ENCODE measurements around the gene RTL10.

The RTL10 gene

GRCh38 chr22:19888131-19888746 is 33.6 kb upstream of the RTL10 start:
- DNase-seq: peak; percentile 17

DNA sequence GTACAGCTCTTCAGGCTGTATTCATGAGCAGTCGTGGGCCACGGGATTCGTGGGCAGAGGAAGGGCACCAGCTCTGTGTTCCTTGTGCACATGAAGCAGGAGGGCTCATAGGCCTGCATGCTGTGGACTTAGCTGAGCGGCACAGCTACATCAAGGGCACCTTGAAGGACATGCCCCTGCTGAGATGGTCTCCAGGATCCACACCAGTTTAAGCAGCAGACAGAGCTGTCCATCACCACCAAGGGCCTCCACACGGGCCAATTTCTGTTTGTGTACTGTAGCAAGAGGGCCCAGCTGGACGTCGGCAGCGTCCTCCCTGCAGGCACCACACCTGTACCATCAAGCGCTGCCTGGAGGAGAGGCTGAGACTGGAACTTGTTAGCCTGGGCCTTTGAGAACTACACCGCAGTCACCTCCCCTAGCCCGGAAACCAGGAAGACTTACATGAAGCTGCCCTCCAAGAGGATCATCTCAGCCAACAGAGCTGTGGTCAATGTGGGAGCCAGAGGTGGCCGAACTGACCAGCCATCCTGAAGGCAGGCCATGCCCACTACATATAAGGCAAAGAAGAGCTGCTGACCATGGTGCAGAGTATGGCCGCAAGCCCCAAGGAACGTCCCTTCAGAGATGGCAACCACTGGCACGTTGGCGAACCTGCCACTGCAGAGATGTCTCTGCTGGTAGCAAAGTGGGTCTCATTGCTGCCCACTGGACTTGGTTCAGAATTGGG is 32.7 kb upstream of the RTL10 start:
- peak; percentile 22 for DNase-seq

- peak; percentile 38 for DNase-seq
These were observed 32.1 kb upstream of the RTL10 start for GRCh38 chr22:19886605-19887255.

DNA sequence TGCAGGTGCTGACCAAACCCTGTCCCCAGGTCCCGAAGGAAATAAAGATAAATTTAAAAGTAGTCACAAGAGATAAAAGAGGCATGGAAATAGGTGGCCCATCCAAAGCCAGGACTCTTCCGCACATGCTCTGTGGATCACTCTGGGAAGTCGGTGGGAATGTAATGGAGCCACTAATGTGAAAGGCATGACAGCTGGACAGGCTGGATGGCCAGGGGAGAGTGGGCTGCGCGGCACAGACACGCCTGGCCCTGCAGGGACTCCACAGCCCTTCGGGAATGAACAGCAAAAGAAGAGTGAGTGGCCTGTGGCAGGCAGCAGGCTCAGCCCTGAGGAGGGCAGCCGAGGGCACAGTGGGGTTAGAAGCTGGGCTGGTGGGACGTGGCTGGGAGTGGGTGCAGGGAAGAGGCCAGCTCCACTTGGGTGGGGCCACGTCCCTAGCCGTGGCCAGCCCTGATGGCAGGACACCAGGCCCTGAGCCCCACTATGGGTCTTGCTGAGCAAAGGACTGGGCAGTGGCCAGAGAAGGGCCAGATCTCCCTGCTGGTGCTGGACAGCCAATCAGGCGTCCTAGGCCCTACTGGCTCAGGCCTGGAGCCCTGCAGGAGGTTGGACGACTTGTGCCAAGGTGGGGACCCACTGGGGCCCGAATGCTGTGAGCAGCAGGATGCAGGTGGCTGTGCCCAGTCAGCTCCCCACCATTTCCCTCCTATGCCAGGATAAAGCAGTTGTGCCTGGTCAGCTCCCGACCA is 31.3 kb upstream of the RTL10 start:
- DNase-seq: peak; percentile 18

- peak; percentile 26 for DNase-seq
These were observed 30.5 kb upstream of the RTL10 start for GRCh38 chr22:19884954-19885751.

- peak; percentile 22 for DNase-seq
These were observed 29.7 kb upstream of the RTL10 start for GRCh38 chr22:19884161-19884953.

- DNase-seq: peak; percentile 9
These were observed 28.8 kb upstream of the RTL10 start for GRCh38 chr22:19883446-19883845.

DNA sequence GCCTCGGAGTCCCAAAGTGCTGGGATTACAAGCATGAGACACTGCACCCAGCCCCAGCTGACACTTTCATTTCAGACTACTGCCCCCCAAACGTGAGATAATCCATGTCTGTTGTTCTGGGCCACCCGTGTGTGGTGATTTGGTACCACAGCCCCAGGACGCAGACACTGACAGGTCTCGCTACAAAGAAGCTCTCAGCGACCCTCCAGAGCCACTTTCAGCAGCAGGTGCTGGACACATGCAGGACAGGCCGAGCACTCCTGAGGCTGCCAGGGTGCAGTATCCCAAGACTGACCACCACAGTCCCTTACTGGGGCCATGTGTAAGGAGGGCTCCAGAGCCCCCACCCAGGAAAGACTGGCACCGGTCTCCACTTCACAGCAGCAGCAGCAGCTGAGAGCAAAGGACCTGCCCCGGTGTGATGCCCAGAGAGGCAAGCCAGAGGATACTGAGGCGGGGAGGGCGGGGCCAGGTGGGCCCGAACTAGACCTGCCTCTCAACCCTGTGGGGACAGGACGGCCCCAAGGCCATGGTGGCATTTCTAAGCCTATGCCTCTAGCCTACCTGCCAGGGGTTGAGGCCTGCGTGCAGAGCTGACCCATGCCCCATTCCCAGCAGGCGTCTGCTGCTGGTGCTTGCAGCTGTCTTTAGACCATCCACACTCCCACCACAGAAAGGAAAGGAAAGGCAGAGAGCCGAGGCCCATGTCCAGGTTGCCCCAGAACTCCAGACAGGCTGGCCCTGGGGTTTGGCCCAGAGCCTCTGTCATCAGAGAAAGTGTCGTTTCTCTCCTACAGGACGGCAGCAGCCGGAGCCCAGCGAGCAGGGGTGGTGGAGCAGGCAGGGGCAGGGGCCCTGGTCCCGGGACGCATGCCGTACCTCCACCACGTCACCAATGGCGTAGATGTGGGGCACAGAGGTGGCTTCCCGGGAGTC is 28.0 kb upstream of the RTL10 start:
- peak; percentile 16 for DNase-seq

GRCh38 chr22:19880786-19881569 is 26.3 kb upstream of the RTL10 start:
- peak; percentile 87 for DNase-seq

DNA sequence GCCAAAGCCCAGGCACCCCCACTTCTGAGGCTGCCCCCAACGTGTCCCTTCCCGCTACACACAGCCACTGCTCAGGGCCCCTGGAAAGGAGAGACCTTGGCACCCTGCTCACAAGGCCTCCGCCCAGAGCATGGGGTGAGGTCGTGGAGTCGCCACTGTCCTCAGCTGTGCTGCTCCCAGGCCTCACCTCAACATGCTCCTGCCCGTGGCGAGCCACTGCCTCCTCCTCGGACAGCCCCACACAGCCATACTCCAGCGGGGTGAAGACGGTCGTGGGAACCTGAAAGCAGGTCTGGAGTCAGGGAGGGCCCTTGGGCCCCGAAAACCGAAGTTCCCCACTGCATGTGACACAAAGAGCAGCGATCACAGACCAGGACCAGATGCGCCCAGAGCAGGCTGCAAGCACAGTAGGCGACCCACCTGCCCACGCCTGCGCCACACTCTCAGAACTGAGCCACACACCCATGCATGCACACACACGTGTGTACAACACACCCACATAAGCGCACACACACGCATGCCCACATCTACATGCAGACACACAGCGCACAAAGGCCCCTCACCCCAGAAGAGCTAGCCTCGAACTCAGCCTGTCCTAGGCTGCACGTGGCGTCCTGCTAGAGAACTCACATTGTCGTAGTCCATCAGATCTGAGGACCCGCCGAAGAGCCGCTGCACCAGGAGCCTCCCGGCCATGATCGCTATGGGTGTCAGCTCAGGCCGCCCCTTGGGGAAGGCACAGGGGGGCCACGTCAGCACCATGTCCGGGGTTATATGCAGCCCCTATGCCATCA is 25.5 kb upstream of the RTL10 start:
- peak; percentile 20 for DNase-seq

- no peak for DNase-seq
These were observed 24.9 kb upstream of the RTL10 start for GRCh38 chr22:19879643-19879991.

- no peak for DNase-seq
These were observed 24.5 kb upstream of the RTL10 start for GRCh38 chr22:19879246-19879570.

- DNase-seq: no peak
These were observed 24.0 kb upstream of the RTL10 start for GRCh38 chr22:19878461-19879245.

DNA sequence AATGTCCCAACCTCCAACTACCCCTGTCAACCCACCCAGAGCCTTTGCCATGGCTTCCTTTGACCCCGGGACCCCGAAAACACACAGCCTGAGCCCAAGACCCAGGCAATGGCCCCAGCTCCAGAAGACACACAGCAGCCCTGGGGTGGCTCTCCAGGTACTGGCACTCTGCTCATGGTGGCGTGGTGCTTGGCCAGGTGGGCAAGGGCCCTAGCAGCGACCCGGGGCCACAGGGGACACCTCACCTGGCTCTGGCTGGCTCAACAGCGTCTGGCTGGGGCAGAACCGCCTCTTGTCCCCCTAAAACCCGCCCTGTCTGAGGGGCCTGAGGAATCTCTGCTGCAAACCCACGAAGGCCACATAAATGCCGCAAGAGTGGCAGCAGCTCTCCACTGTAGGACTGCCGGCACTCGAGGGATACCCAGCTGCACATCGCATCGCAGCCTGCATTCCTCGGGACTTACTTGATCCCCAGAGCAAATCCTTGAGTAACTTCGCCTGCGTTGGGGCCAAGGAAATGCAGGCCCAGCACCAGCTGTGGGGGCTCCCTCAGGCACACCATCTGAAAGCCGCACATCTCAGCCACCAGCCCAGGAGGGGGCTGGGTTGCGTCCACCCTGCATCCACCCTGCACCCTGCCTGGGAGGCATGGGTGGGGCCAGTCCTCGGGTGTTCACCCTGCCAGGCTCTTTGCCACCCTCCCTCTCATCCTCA is 23.1 kb upstream of the RTL10 start:
- DNase-seq: peak; percentile 26

DNA sequence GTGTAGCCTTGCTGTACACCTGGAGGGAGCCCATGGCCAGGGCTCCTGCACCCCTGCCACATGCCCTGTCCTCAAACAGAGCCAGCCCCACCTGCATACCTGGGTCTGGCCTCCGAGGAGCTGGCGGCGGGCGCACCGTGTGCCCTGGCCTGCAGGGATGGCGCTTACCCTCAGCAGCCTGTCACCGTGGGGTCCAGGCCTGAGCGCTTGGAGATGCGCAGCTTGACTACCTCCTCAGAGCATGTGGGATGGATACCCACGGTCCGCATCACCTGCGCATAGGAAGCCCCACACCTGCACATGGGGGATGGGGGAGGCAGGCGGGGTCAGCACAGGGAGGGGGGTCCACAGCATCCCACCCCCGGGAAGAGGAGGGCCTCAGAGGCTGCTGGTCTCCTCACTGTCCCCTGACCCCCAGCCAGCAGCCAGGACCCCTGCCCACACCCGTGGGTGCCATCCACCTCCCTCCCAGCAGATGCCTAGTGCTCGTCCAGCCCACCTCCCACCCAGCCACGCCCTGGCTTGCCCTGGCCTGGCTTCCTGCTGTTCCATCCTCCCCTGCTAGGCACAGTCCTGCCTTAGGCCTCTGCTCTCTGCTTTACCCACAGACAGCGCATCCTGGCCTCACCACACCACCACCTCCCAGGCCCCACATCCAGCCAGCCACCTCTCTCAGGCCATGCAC is 22.4 kb upstream of the RTL10 start:
- peak; percentile 19 for DNase-seq

DNA sequence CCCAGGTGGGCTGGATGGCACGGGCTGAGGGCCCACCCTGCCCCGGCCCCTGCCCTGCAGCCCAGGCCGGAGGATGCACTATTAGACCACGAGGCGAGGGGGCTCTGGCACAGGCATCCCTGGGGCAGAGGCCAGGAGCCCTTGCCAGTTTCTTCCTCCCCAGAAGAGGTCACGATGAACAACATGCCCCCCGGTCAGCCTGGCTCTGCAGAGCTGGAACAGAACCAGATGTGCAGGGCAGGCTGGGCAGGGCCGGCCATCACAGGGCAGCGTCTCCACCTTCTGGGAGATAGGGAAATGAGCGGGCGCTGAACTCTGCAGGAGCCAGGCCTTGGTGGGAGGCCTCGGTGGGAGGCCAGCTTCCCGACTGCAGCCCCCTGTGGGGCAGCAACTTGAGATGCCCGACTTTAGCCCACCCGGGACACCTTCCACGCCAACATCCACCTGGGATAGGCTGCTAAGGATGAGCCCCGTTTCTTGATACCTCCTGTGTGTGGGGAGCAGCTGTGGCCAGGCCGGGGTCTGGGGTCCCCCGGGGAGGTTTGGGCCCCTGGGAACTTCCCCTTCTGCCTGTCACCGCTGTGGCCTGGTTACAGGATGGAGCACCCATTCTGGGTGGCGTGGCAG is 21.8 kb upstream of the RTL10 start:
- DNase-seq: peak; percentile 17

All from femur (tissue), 1 donor.